Measurements from ENCODE around the gene RNF31.

- TF ChIP-seq CTCF (IDR thresholded peaks at IDR 0.05): no peak
- TF ChIP-seq EP300 (IDR thresholded peaks at IDR 0.05): peak in 1 of 2 donors; percentile 30
Observed at GRCh38 chr14:24146453-24146977, 783 bp upstream of the RNF31 start, which contains the start of gene PSME2.
